GM12892 (cell line): ENCODE data around the gene MAGI2.

Source experiments
- POLR2A ChIP-seq: IDR thresholded peaks from 2 replicates; pipeline ENCODE4 v1.6.1; 2011; ENCODE audit warnings: low read depth, low read length, control low read depth
- POLR2AphosphoS5 ChIP-seq: IDR thresholded peaks from 2 replicates; pipeline ENCODE4 v1.6.1; 2011; ENCODE audit warnings: low read depth, low read length, control low read depth
- TAF1 ChIP-seq: IDR thresholded peaks from 2 replicates; pipeline ENCODE4 v1.6.1; 2011; ENCODE audit warnings: low read depth, mild to moderate bottlenecking, control low read depth, low read length, borderline replicate concordance

GRCh38 chr7:78434281-78434680, 1019.2 kb downstream of the MAGI2 start:
- no peak for TF ChIP-seq TAF1
- no peak for TF ChIP-seq POLR2A
- no peak for TF ChIP-seq POLR2AphosphoS5
